H9 (cell line): ENCODE results near the gene FILIP1. TPM values are rescaled to one million over a fixed set of nuclear protein-coding genes. Genes with fewer than 3 reads are reported as not detected.

Source experiments
- DNase-seq: peaks from one replicate; pipeline ENCODE4 v3.0.0-alpha.2; 2017
- H2AFZ ChIP-seq: one replicate; pipeline ENCODE4 v1.6.1; 2013; ENCODE audit warnings: mild to moderate bottlenecking, low read length, control low read depth, moderate library complexity
- H2AK5ac ChIP-seq: 2 replicates; pipeline ENCODE4 v1.6.1; 2013; ENCODE audit warnings: low read length, control low read depth, mixed read lengths; ENCODE audit not compliant: insufficient read length
- H2BK120ac ChIP-seq: one replicate; pipeline ENCODE4 v1.6.1; 2013; ENCODE audit warnings: low read depth, mild to moderate bottlenecking, low read length, control low read depth, inconsistent platforms; ENCODE audit not compliant: poor library complexity, severe bottlenecking
- H2BK12ac ChIP-seq: 2 replicates; pipeline ENCODE4 v1.6.1; 2013; ENCODE audit warnings: low read length, control low read depth, mixed read lengths, low read depth; ENCODE audit not compliant: insufficient read length
- H2BK15ac ChIP-seq: 2 replicates; pipeline ENCODE4 v1.6.1; 2013; ENCODE audit warnings: low read depth, low read length, control low read depth
- H2BK20ac ChIP-seq: one replicate; pipeline ENCODE4 v1.6.1; 2013; ENCODE audit warnings: low read depth, mild to moderate bottlenecking, low read length, control low read depth, inconsistent platforms; ENCODE audit not compliant: poor library complexity, severe bottlenecking
- H2BK5ac ChIP-seq: 2 replicates; pipeline ENCODE4 v1.6.1; 2013; ENCODE audit warnings: low read length, control low read depth, mixed read lengths; ENCODE audit not compliant: insufficient read length
- H3K14ac ChIP-seq: 2 replicates; pipeline ENCODE4 v1.6.1; 2013; ENCODE audit warnings: low read length, control low read depth; ENCODE audit not compliant: insufficient read depth
- H3K18ac ChIP-seq: 2 replicates; pipeline ENCODE4 v1.6.1; 2013; ENCODE audit warnings: low read depth, mild to moderate bottlenecking, mixed read lengths, low read length, control low read depth; ENCODE audit not compliant: insufficient read length
- H3K23ac ChIP-seq: 2 replicates; pipeline ENCODE4 v1.6.1; 2013; ENCODE audit warnings: low read length, control low read depth, mixed read lengths, low read depth; ENCODE audit not compliant: insufficient read length
- H3K23me2 ChIP-seq: 2 replicates; pipeline ENCODE4 v1.6.1; 2013; ENCODE audit warnings: low read depth, mild to moderate bottlenecking, mixed read lengths, low read length, control low read depth; ENCODE audit not compliant: insufficient read length, poor library complexity, severe bottlenecking
- H3K27ac ChIP-seq: 2 replicates; pipeline ENCODE4 v1.5.1; 2013; ENCODE audit warnings: low read length, control low read depth, mixed read lengths, low read depth; ENCODE audit not compliant: insufficient read length
- H3K27me3 ChIP-seq: 2 replicates; pipeline ENCODE4 v1.6.1; 2013; ENCODE audit warnings: low read length, control low read depth, inconsistent platforms; ENCODE audit not compliant: insufficient read depth
- H3K4ac ChIP-seq: 2 replicates; pipeline ENCODE4 v1.6.1; 2013; ENCODE audit warnings: low read depth, mild to moderate bottlenecking, control low read depth, inconsistent platforms, low read length, moderate library complexity
- H3K4me1 ChIP-seq: 2 replicates; pipeline ENCODE4 v1.6.1; 2013; ENCODE audit warnings: low read length, control low read depth, inconsistent platforms; ENCODE audit not compliant: insufficient read depth
- H3K4me2 ChIP-seq: 2 replicates; pipeline ENCODE4 v1.6.1; 2013; ENCODE audit warnings: low read length, control low read depth, mixed read lengths; ENCODE audit not compliant: insufficient read length, insufficient read depth
- H3K56ac ChIP-seq: 2 replicates; pipeline ENCODE4 v1.6.1; 2013; ENCODE audit warnings: low read depth, mild to moderate bottlenecking, mixed read lengths, low read length, control low read depth; ENCODE audit not compliant: insufficient read length
- H3K79me1 ChIP-seq: 2 replicates; pipeline ENCODE4 v1.6.1; 2013; ENCODE audit warnings: low read depth, mild to moderate bottlenecking, moderate library complexity, low read length, control low read depth, inconsistent platforms; ENCODE audit not compliant: insufficient read depth, poor library complexity, severe bottlenecking
- H3K79me2 ChIP-seq: 2 replicates; pipeline ENCODE4 v1.6.1; 2013; ENCODE audit warnings: low read length, control low read depth, inconsistent platforms; ENCODE audit not compliant: insufficient read depth
- H3K9ac ChIP-seq: 2 replicates; pipeline ENCODE4 v1.6.1; 2013; ENCODE audit warnings: low read length, control low read depth, mixed read lengths; ENCODE audit not compliant: insufficient read length; ENCODE audit errors: extremely low read depth
- H3K9me3 ChIP-seq: one replicate; pipeline ENCODE4 v1.6.1; 2013; ENCODE audit warnings: low read depth, low read length, inconsistent platforms; ENCODE audit not compliant: control insufficient read depth
- H3T11ph ChIP-seq: one replicate; pipeline ENCODE4 v1.6.1; 2013; ENCODE audit warnings: mild to moderate bottlenecking, low read length, control low read depth, inconsistent platforms
- H4K20me1 ChIP-seq: one replicate; pipeline ENCODE4 v1.6.1; 2013; ENCODE audit not compliant: control insufficient read depth, insufficient read length, insufficient read depth
- H4K5ac ChIP-seq: 2 replicates; pipeline ENCODE4 v1.6.1; 2013; ENCODE audit warnings: low read depth, mild to moderate bottlenecking, mixed read lengths, low read length, control low read depth; ENCODE audit not compliant: insufficient read length
- H4K8ac ChIP-seq: replicated peaks from 2 replicates; pipeline ENCODE4 v1.6.1; 2013; ENCODE audit warnings: low read length, control low read depth, mixed read lengths, low read depth; ENCODE audit not compliant: insufficient read length
- H4K91ac ChIP-seq: 2 replicates; pipeline ENCODE4 v1.6.1; 2013; ENCODE audit warnings: low read depth, mild to moderate bottlenecking, moderate library complexity, mixed read lengths, low read length, control low read depth; ENCODE audit not compliant: insufficient read length
- H3K27ac Mint-ChIP-seq, 3 experiments: 2 replicates in 2 of 3; 3 replicates in 1 of 3; pipeline ENCODE4 v1.8.0; 2020 to 2021; ENCODE audit warnings: mixed read lengths in 3 of 3, mild to moderate bottlenecking in 1 of 3, moderate library complexity in 1 of 3
- H3K27me3 Mint-ChIP-seq: 2 replicates; pipeline ENCODE4 v1.8.0; 2021; ENCODE audit warnings: low read depth, mild to moderate bottlenecking, moderate library complexity, mixed read lengths
- H3K36me3 Mint-ChIP-seq, 3 experiments: 2 replicates in 2 of 3; 3 replicates in 1 of 3; pipeline ENCODE4 v1.8.0; 2020 to 2021; ENCODE audit warnings: low read depth in 3 of 3, mixed read lengths in 3 of 3; ENCODE audit not compliant: insufficient read depth in 1 of 3
- H3K4me1 Mint-ChIP-seq, 2 experiments: 2 replicates each; pipeline ENCODE4 v1.8.0; 2020; ENCODE audit warnings: mixed read lengths in 2 of 2
- H3K4me3 Mint-ChIP-seq, 2 experiments: 2 replicates in 1 of 2; 3 replicates in 1 of 2; pipeline ENCODE4 v1.8.0; 2020 to 2021; ENCODE audit warnings: mild to moderate bottlenecking in 2 of 2, mixed read lengths in 2 of 2, moderate library complexity in 1 of 2
- H3K9me3 Mint-ChIP-seq, 2 experiments: 2 replicates in 1 of 2; 3 replicates in 1 of 2; pipeline ENCODE4 v1.8.0; 2020; ENCODE audit warnings: mild to moderate bottlenecking in 2 of 2, mixed read lengths in 2 of 2, moderate library complexity in 1 of 2
- total RNA-seq: library from RNA; stranded (reverse); gene quantifications from 2 replicates; pipeline ENCODE4 v1.2.1, GENCODE V29; 2021
- TF ChIP-seq, protein P1 (sequence below): fragments of 200-600 bp; sonication (generic); conservative IDR thresholded peaks from 3 replicates; pipeline ENCODE4 v1.8.0; 2021; ENCODE audit warnings: antibody characterized with exemption, mild to moderate bottlenecking

FILIP1 gene
- total RNA-seq, 1 experiment from 2014 or later, result 10.5 TPM

DNA sequence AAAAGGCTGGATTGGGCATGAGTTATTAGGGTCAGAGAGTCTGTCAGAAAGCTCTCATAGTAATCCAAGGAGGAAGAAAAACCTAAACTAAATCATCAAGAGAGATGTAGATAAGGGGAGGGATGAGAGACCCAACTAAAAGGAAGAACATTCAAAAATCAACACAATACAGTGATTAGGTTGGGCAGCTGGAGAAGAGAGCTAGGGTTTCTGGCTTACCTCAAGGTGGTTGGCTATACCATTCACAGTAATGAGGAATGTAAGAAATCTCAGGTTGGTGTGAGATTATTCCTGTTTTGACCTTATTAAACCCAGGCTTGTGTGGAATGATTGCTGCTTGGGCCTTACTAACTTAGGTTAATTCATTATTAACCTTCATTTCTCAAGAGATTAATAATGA is 243.8 kb downstream of the FILIP1 start:
- no peak overlapping the region for H4K8ac ChIP-seq
- no peaks in the 10 kb centered on the region for H3K9me3 Mint-ChIP-seq
- H3K4me2 ChIP-seq, result peak overlapping the region; percentile 25
- H3K27me3 Mint-ChIP-seq, result peaks cover 3% of the 10 kb centered on the region; the same call in 1 of the 2 replicates
- no peak overlapping the region for H2BK12ac ChIP-seq
- no peak overlapping the region for H3K23ac ChIP-seq
- no peak overlapping the region for H2BK5ac ChIP-seq
- no peaks in the 10 kb centered on the region for H3K79me2 ChIP-seq
- no peaks in the 10 kb centered on the region for H4K20me1 ChIP-seq
- no peak overlapping the region for H3K56ac ChIP-seq
- H3K14ac ChIP-seq, result no peak overlapping the region
- peak overlapping the region in 1 of 2 experiments; percentile 50; a peak in 2 of 5 replicates for H3K4me3 Mint-ChIP-seq
- H2BK120ac ChIP-seq, result no peak overlapping the region
- peak overlapping the region; percentile 47 for H3K27ac ChIP-seq
- H4K91ac ChIP-seq, result no peak overlapping the region
- H2BK20ac ChIP-seq, result no peak overlapping the region
- TF ChIP-seq, protein P1, sequence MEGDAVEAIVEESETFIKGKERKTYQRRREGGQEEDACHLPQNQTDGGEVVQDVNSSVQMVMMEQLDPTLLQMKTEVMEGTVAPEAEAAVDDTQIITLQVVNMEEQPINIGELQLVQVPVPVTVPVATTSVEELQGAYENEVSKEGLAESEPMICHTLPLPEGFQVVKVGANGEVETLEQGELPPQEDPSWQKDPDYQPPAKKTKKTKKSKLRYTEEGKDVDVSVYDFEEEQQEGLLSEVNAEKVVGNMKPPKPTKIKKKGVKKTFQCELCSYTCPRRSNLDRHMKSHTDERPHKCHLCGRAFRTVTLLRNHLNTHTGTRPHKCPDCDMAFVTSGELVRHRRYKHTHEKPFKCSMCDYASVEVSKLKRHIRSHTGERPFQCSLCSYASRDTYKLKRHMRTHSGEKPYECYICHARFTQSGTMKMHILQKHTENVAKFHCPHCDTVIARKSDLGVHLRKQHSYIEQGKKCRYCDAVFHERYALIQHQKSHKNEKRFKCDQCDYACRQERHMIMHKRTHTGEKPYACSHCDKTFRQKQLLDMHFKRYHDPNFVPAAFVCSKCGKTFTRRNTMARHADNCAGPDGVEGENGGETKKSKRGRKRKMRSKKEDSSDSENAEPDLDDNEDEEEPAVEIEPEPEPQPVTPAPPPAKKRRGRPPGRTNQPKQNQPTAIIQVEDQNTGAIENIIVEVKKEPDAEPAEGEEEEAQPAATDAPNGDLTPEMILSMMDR, result no peak
- H3K9ac ChIP-seq, result no peak overlapping the region
- H3K79me1 ChIP-seq, result no peaks in the 10 kb centered on the region
- peaks cover 28 to 33% of the 10 kb centered on the region in 2 experiments for H3K4me1 Mint-ChIP-seq
- no peaks in the 10 kb centered on the region for H3K23me2 ChIP-seq
- H3K4me1 ChIP-seq, result peaks cover 5% of the 10 kb centered on the region; the same call in 1 of the 2 replicates
- no peak overlapping the region for H3K4ac ChIP-seq
- H2AFZ ChIP-seq, result no peak overlapping the region
- H4K5ac ChIP-seq, result no peak overlapping the region
- no peak overlapping the region for H2AK5ac ChIP-seq
- peak overlapping the region in 2 of 3 experiments; percentile 87; a peak in 4 of 7 replicates for H3K27ac Mint-ChIP-seq
- no peak overlapping the region for H3K18ac ChIP-seq
- no peak overlapping the region for H2BK15ac ChIP-seq
- no peaks in the 10 kb centered on the region for H3K27me3 ChIP-seq
- no peaks in the 10 kb centered on the region for H3K9me3 ChIP-seq
- H3K36me3 Mint-ChIP-seq, result peaks cover 0 to 4% (median 3%) of the 10 kb centered on the region in 3 experiments; a peak in 2 of 7 replicates
- DNase-seq, result no peak
- no peak overlapping the region for H3T11ph ChIP-seq
